H1 (cell line): ENCODE data around the gene KLHL3. TPM values are rescaled to one million over a fixed set of nuclear protein-coding genes. Genes with fewer than 3 reads are reported as not detected.

ENCODE experiments used
- CTCF ChIA-PET: fragments of 300-600 bp; sonication (Branson Sonifier 250); formaldehyde crosslinking; loops from one replicate; lab custom pipeline; 2021; ENCODE audit not compliant: partially characterized antibody; lab: Charles Lee
- POLR2A ChIA-PET: fragments of 300-600 bp; sonication (Branson Sonifier 250); formaldehyde crosslinking; loops from one replicate; lab custom pipeline; 2021; ENCODE audit warnings: inconsistent platforms; ENCODE audit not compliant: partially characterized antibody; lab: Charles Lee
- DNase-seq, 2 experiments: peaks; one replicate each; pipeline versions ENCODE4 v3.0.0 to v3.0.0-alpha.2; 2010 to 2022; ENCODE audit warnings: low spot score in 2 of 2, low read depth in 1 of 2, mixed read lengths in 1 of 2
- FAIRE-seq: peaks from 2 replicates; lab custom pipeline; 2011; peaks lifted over from hg19 to GRCh38; lab: Jason Lieb, UNC
- H2AFZ ChIP-seq: 2 replicates; pipeline ENCODE4 v1.8.1; 2012; ENCODE audit warnings: low read length, inconsistent platforms
- H2AK5ac ChIP-seq: 2 replicates; pipeline ENCODE4 v1.6.1; 2013; ENCODE audit warnings: low read depth, low read length
- H2BK120ac ChIP-seq: replicated peaks from 2 replicates; pipeline ENCODE3; 2013; ENCODE audit warnings: low read depth, low read length, inconsistent platforms
- H2BK12ac ChIP-seq: 2 replicates; pipeline ENCODE4 v1.6.1; 2013; ENCODE audit warnings: low read depth, low read length
- H2BK15ac ChIP-seq: 2 replicates; pipeline ENCODE4 v1.6.1; 2013; ENCODE audit warnings: low read length
- H2BK20ac ChIP-seq: 2 replicates; pipeline ENCODE4 v1.6.1; 2013; ENCODE audit warnings: low read length
- H2BK5ac ChIP-seq: 2 replicates; pipeline ENCODE4 v1.6.1; 2013; ENCODE audit warnings: low read depth, low read length
- H3K14ac ChIP-seq: 2 replicates; pipeline ENCODE4 v1.6.1; 2013; ENCODE audit warnings: inconsistent platforms; ENCODE audit not compliant: insufficient read length
- H3K18ac ChIP-seq: 2 replicates; pipeline ENCODE4 v1.6.1; 2013; ENCODE audit warnings: low read length; ENCODE audit errors: extremely low read depth
- H3K23ac ChIP-seq: 2 replicates; pipeline ENCODE4 v1.6.1; 2013; ENCODE audit warnings: inconsistent platforms; ENCODE audit not compliant: insufficient read length
- H3K23me2 ChIP-seq: 2 replicates; pipeline ENCODE4 v1.6.1; 2013; ENCODE audit warnings: low read depth, low read length
- H3K27ac ChIP-seq: 2 replicates; pipeline ENCODE4 v1.6.1; 2011; ENCODE audit warnings: low read depth, low read length, inconsistent platforms
- H3K27me3 ChIP-seq, 4 experiments: replicated peaks in 1 of 4; 1 replicate in 1 of 4; 2 replicates in 3 of 4; pipeline versions ENCODE4 v1.6.1 to v1.8.1; 2011 to 2013; ENCODE audit warnings: low read length in 3 of 4, mild to moderate bottlenecking in 3 of 4, inconsistent platforms in 2 of 4, mixed read lengths in 2 of 4, moderate library complexity in 1 of 4; ENCODE audit not compliant: control insufficient read depth in 3 of 4, insufficient read depth in 3 of 4; ENCODE audit errors: extremely low read depth in 1 of 4
- H3K36me3 ChIP-seq, 4 experiments: 2 replicates each; pipeline versions ENCODE4 v1.6.1 to v1.8.1; 2011 to 2013; ENCODE audit warnings: mild to moderate bottlenecking in 4 of 4, low read length in 3 of 4, moderate library complexity in 2 of 4, control low read depth in 1 of 4, inconsistent platforms in 1 of 4; ENCODE audit not compliant: insufficient read depth in 4 of 4, control insufficient read depth in 2 of 4
- H3K4ac ChIP-seq: replicated peaks from 2 replicates; pipeline ENCODE3; 2013; ENCODE audit warnings: low read length, low read depth, mixed read lengths, inconsistent platforms; ENCODE audit not compliant: insufficient read length
- H3K4me1 ChIP-seq, 4 experiments: replicated peaks in 1 of 4; 1 replicate in 1 of 4; 2 replicates in 3 of 4; pipeline versions ENCODE4 v1.6.1 to v1.8.1; 2011 to 2013; ENCODE audit warnings: low read length in 3 of 4, inconsistent platforms in 2 of 4, mixed read lengths in 1 of 4; ENCODE audit not compliant: insufficient read depth in 4 of 4, control insufficient read depth in 3 of 4
- H3K4me2 ChIP-seq, 2 experiments: 2 replicates each; pipeline versions ENCODE4 v1.6.1 to v1.8.1; 2011 to 2013; ENCODE audit warnings: low read depth in 2 of 2, low read length in 2 of 2, control low read depth in 1 of 2, inconsistent platforms in 1 of 2, mild to moderate bottlenecking in 1 of 2; ENCODE audit not compliant: insufficient read depth in 1 of 2
- H3K4me3 ChIP-seq, 4 experiments: fragments of 200-600, 300-600 bp in 1 of 4; sonication (generic), shearing (Covaris generic), sonication (Bioruptor Twin) in 1 of 4; 2 replicates each; pipeline versions ENCODE4 v1.5.1 to v1.8.1; 2011 to 2016; ENCODE audit warnings: low read length in 4 of 4, low read depth in 3 of 4, control low read depth in 2 of 4, inconsistent platforms in 2 of 4, mild to moderate bottlenecking in 2 of 4, mixed read lengths in 1 of 4, moderate library complexity in 1 of 4; ENCODE audit not compliant: insufficient read depth in 2 of 4; ENCODE audit errors: extremely low read depth in 1 of 4
- H3K56ac ChIP-seq: replicated peaks from 2 replicates; pipeline ENCODE3; 2013; ENCODE audit warnings: low read depth, mild to moderate bottlenecking, mixed read lengths, low read length, inconsistent platforms; ENCODE audit not compliant: insufficient read length
- H3K79me1 ChIP-seq: 2 replicates; pipeline ENCODE4 v1.6.1; 2013; ENCODE audit warnings: low read depth, low read length, control low read depth
- H3K79me2 ChIP-seq, 2 experiments: 2 replicates each; pipeline versions ENCODE4 v1.6.1 to v1.8.1; 2012 to 2013; ENCODE audit warnings: low read length in 2 of 2, mild to moderate bottlenecking in 2 of 2, inconsistent platforms in 1 of 2; ENCODE audit not compliant: insufficient read depth in 2 of 2, control insufficient read depth in 1 of 2
- H3K9ac ChIP-seq, 4 experiments: replicated peaks in 1 of 4; 1 replicate in 1 of 4; 2 replicates in 3 of 4; pipeline versions ENCODE4 v1.6.1 to v1.8.1; 2011 to 2013; ENCODE audit warnings: low read depth in 3 of 4, low read length in 3 of 4, control low read depth in 2 of 4, mild to moderate bottlenecking in 2 of 4, moderate library complexity in 2 of 4, inconsistent platforms in 1 of 4; ENCODE audit errors: extremely low read depth in 1 of 4
- H3K9me3 ChIP-seq, 2 experiments: 2 replicates each; pipeline versions ENCODE4 v1.6.1 to v1.8.1; 2012 to 2013; ENCODE audit warnings: mild to moderate bottlenecking in 2 of 2, moderate library complexity in 2 of 2, control low read depth in 1 of 2, inconsistent platforms in 1 of 2, low read depth in 1 of 2, low read length in 1 of 2, mixed read lengths in 1 of 2; ENCODE audit not compliant: insufficient read depth in 2 of 2
- H4K20me1 ChIP-seq, 2 experiments: replicated peaks in 1 of 2; 2 replicates each; pipeline versions ENCODE3 to v1.8.1; 2011 to 2013; ENCODE audit warnings: inconsistent platforms in 2 of 2, low read length in 2 of 2, mild to moderate bottlenecking in 1 of 2; ENCODE audit not compliant: insufficient read depth in 2 of 2, control insufficient read depth in 1 of 2
- H4K5ac ChIP-seq: 2 replicates; pipeline ENCODE4 v1.6.1; 2013; ENCODE audit warnings: low read length, low read depth, mixed read lengths, inconsistent platforms; ENCODE audit not compliant: insufficient read length
- H4K8ac ChIP-seq: 2 replicates; pipeline ENCODE4 v1.8.0; 2013; ENCODE audit warnings: mild to moderate bottlenecking, moderate library complexity, low read length, inconsistent platforms; ENCODE audit not compliant: insufficient read depth; ENCODE audit errors: extremely low read depth
- H4K91ac ChIP-seq: replicated peaks from 2 replicates; pipeline ENCODE3; 2013; ENCODE audit warnings: low read length, mixed read lengths, inconsistent platforms; ENCODE audit not compliant: insufficient read length
- ASH2L ChIP-seq: fragments of 200-600, 300-600 bp; sonication (generic); IDR thresholded peaks from one replicate; pipeline ENCODE4 v1.7.1; 2017; ENCODE audit warnings: low read length
- BACH1 ChIP-seq: IDR thresholded peaks from 2 replicates; pipeline ENCODE4 v1.6.1; 2012; ENCODE audit warnings: low read length, improper control_type of control experiment
- BRCA1 ChIP-seq: IDR thresholded peaks from 2 replicates; pipeline ENCODE4 v1.6.1; 2012; ENCODE audit warnings: low read depth, low read length, improper control_type of control experiment
- CEBPB ChIP-seq: IDR thresholded peaks from 2 replicates; pipeline ENCODE4 v1.6.1; 2012; ENCODE audit warnings: low read depth, low read length
- EZH2 ChIP-seq: fragments of 200-600 bp; sonication (generic); IDR thresholded peaks from 2 replicates; pipeline ENCODE4 v1.7.1; 2012; ENCODE audit warnings: low read depth, mild to moderate bottlenecking, moderate library complexity, low read length, inconsistent platforms; ENCODE audit not compliant: severe bottlenecking
- MAX ChIP-seq: IDR thresholded peaks from 2 replicates; pipeline ENCODE4 v1.6.1; 2012; ENCODE audit warnings: inconsistent platforms
- SIN3A ChIP-seq, 2 experiments: IDR thresholded peaks in 1 of 2; conservative IDR thresholded peaks in 1 of 2; 2 replicates each; pipeline ENCODE4 v1.6.1; 2011 to 2012; ENCODE audit warnings: low read length in 2 of 2, improper control_type of control experiment in 1 of 2, low read depth in 1 of 2, mild to moderate bottlenecking in 1 of 2
- SP1 ChIP-seq: IDR thresholded peaks from 2 replicates; pipeline ENCODE4 v1.6.1; 2011; ENCODE audit warnings: low read depth, low read length
- SUZ12 ChIP-seq: fragments of 200-600 bp; sonication (generic); IDR thresholded peaks from 2 replicates; pipeline ENCODE4 v1.6.1; 2012; ENCODE audit warnings: mild to moderate bottlenecking, inconsistent platforms, low read length, moderate library complexity, mixed read lengths
- TAF1 ChIP-seq: IDR thresholded peaks from 2 replicates; pipeline ENCODE4 v1.6.1; 2011; ENCODE audit warnings: mild to moderate bottlenecking, low read depth, low read length
- WGBS, 2 experiments: shearing (Covaris generic) in 1 of 2; methylation state at CpG; one replicate each; pipeline versions ENCODE4 v1.1.6 to v1.1.7; 2013 to 2015; ENCODE audit warnings: low lambda C conversion rate in 2 of 2, mixed read lengths in 2 of 2, inconsistent platforms in 1 of 2, low coverage in 1 of 2, missing lambda C conversion rate in 1 of 2; ENCODE audit not compliant: insufficient replicate concordance in 2 of 2, insufficient coverage in 1 of 2, insufficient read length in 1 of 2; ENCODE audit errors: extremely low coverage in 1 of 2, missing lambda C conversion rate in 1 of 2; 5-methylcytosine and 5-hydroxymethylcytosine counted together
- polyA plus RNA-seq, 7 experiments: library from polyadenylated mRNA; depleted of rRNA in 3 of 7; stranded (reverse) in 5 of 7; unstranded in 2 of 7; fragments of >200 nt in 5 of 7; fragments of 200-250 nt in 2 of 7; gene quantifications; 1 replicate in 5 of 7; 2 replicates in 1 of 7; 4 replicates in 1 of 7; pipeline versions ENCODE4 v1.2.1 to v1.2.3, GENCODE V29; 2011 to 2013; ENCODE audit warnings: missing spikeins in 2 of 7, mixed read lengths in 2 of 7
- total RNA-seq: library from RNA; stranded (reverse); fragmentation: NEBNext Ultra II Directional; extraction: Animal tissue kit (Norgen Biotek cat#: 25700); gene quantifications from 2 replicates; pipeline ENCODE4 v1.2.1, GENCODE V29; 2021

Gene KLHL3
- total and polyA plus RNA-seq, 2 of the 8 experiments (the other 6 are each of a cell fraction or from before 2014, with no cell fraction given): 7.4 to 13.7 TPM

GRCh38 chr5:137666901-137667300, 69.0 kb downstream of the KLHL3 start:
- Histone ChIP-seq H3K9ac (no peak overlapping the region), H3K27me3 (no peaks in the 10 kb centered on the region), H3K4me1 (no peaks in the 10 kb centered on the region), H4K20me1 (no peaks in the 10 kb centered on the region), H2BK12ac (no peak overlapping the region), H2BK5ac (no peak overlapping the region), H2BK20ac (no peak overlapping the region), H3K4ac (no peak overlapping the region), H3K4me3 (no peak overlapping the region), H4K8ac (no peak overlapping the region), H2BK15ac (no peak overlapping the region), H2AFZ (no peak overlapping the region), H3K9me3 (no peaks in the 10 kb centered on the region), H3K23ac (no peak overlapping the region), H4K5ac (no peak overlapping the region), H3K56ac (no peak overlapping the region), H3K18ac (no peak overlapping the region), H4K91ac (no peak overlapping the region), H2BK120ac (no peak overlapping the region), H2AK5ac (no peak overlapping the region), H3K36me3 (no peaks in the 10 kb centered on the region), H3K79me2 (no peaks in the 10 kb centered on the region), H3K23me2 (no peaks in the 10 kb centered on the region; the same call in 1 of the 2 replicates), H3K4me2 (no peak overlapping the region), H3K27ac (no peak overlapping the region), H3K79me1 (no peaks in the 10 kb centered on the region), H3K14ac (no peak overlapping the region)
- ChIA-PET POLR2A (interaction anchor here (0.9 kb wide), 1 partner anchor 352 kb away, joined by 3 read pairs; no protein-coding TSS in a partner anchor), CTCF (interaction anchor here (0.7 to 1.2 kb wide), 8 partner anchors 28 to 112 kb away, joined by 3 to 8 read pairs (median 3); no protein-coding TSS in a partner anchor)
- TF ChIP-seq SIN3A (conservative IDR thresholded peaks at IDR 0.05 in 1 of 2, IDR thresholded peaks at IDR 0.05 in 1 of 2; ENCODE audit: low read depth in 1 of 2, low read length in 2 of 2): no peak
- TF ChIP-seq CEBPB: no peak
- no peak for TF ChIP-seq EZH2
- TF ChIP-seq SUZ12: no peak
- TF ChIP-seq ASH2L: no peak
- no peak for TF ChIP-seq TAF1
- no peak for TF ChIP-seq MAX
- no peak for TF ChIP-seq SP1
- TF ChIP-seq BRCA1: no peak
- no peak for TF ChIP-seq BACH1
- WGBS, 2 experiments: 93% methylated on average over 2 of the region's 2 CpGs; no CpG with 5 or more reads in 1 of the 2 experiments
- no peak for FAIRE-seq
- no peak for DNase-seq
